Activated naive CD4-positive, alpha-beta T cell (primary cell): Measurements from ENCODE around the gene CSK.
A peak's percentile ranks its signal among the peaks of the same experiment; 100 is the strongest.
"Not testable (repeated sequence)": the region's sequence is repeated elsewhere in the genome, so short reads cannot be mapped to it uniquely, and the experiment has no call there.

Experiments
- DNase-seq, 4 experiments: peaks; one replicate each; lab custom pipeline; 2025; lab: John Stamatoyannopoulos, UW

The CSK gene

DNA sequence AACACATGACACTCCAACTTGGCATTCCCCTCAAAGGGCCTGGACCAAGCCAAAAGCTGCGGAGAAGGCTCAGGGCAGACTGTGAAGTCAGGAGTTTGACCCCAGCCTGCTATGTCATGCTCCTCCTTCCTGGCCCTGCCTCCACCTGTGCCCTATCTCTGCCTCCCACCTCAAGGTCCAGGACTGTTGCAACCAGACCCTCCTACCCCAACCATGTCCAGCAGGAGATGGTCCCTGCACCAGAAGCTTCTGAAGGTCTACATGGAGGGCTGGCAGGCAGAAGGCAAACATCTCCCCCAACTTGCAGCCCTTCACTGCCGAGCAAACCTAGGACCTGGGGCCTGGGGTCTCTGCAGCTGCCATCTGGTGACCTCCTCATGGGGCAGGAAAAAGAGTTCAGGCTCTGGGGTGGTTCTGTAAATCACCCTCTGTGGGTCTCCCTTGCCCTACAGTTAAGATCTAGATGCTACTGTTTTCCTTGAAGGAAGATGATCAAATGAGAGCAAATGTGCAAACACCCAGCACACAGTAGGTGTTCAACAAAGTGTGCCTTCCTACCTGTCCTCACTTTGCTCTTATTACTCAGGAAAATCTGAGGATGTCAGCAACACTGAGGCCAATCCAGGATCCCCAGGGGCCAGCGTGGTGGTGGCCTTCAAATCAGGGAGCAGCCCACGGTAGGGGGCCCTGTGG is 11.5 kb upstream of the CSK start:
- no peak for DNase-seq

DNA sequence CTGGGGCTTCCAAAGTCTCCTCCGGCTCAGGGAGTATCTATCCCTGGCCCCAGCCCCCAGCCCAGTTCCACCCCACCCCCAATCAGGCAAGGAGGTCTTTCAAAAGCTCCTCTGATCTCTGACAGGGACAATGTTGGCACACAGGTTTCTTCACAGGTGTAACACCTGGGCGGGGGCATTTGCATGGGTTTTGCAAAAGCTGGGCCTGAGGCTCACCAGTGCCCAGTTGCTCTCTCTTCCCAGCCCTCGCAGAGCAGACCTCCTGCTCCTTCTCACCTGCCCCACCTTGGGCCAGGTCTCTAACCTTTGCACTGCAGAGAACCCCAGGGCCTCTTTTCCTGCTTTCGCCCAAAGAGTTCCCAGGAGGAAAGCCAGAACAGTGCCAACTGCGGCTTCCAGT is 8.6 kb upstream of the CSK start:
- DNase-seq: no peak

DNA sequence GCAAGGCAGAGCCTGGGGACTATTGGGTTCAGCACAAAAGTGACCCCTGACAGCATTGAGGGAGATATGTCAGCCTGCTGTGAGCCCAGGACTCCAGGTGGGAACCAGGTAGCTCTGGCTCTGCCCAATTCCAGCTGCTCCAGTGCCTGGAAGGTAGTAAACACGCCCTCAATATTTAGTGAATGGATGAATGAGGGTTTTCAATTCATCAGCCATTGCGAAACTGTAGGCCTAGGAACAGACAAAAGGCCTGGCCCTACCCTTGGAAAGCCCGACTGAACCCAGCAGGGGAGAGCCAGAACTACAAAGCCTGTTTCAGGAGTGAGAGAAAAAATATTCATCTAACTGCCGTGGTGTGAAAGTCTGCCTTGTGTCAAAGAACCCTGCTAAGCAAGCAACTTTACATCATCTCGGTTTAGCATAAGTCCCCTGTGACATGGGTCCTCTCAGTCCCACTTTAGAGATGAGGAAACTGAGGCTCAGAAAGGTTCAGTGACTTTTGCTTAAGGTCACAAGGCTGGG is 8.1 kb upstream of the CSK start:
- no peak for DNase-seq

DNA sequence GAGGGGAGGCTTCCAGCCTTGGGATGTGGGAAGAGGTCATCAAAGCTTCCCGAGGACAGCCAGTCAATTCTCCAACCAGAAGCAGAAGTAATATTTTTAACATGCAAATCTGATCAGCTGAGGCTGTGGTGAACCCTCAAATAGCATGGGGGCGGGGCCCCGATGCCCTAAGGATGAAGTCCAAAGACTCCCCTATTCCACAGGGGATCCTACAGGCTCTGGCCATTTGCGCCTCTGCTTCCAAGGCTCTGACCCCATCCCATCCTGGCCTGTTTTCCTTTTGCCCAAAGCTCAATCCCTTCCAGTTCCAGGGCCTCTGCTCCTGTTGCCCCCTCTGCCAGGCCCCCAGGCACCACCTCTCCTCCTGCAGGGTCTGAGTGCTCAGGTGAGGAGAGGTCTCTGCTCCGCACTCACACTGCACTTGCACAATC is 6.7 kb upstream of the CSK start:
- no peak for DNase-seq

DNA sequence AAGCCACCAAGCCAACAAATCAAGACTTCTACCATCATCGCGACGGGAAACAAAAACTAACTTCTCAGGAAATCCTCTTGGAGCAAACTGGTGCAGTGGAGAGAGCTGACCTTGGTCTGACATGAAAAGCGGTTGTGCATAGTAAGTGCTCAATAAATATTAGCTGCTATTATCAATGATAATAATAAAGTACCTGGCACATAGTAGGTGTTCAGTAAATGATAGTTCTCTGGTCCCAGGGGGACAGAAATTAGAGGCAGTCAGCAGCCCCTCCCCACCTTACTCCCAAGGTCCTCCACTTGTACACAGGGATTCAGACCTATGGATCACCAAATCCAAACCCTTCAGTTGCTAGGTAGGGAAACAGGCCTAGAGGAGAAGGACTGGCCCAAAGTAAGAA is 6.0 kb upstream of the CSK start:
- no peak for DNase-seq

DNA sequence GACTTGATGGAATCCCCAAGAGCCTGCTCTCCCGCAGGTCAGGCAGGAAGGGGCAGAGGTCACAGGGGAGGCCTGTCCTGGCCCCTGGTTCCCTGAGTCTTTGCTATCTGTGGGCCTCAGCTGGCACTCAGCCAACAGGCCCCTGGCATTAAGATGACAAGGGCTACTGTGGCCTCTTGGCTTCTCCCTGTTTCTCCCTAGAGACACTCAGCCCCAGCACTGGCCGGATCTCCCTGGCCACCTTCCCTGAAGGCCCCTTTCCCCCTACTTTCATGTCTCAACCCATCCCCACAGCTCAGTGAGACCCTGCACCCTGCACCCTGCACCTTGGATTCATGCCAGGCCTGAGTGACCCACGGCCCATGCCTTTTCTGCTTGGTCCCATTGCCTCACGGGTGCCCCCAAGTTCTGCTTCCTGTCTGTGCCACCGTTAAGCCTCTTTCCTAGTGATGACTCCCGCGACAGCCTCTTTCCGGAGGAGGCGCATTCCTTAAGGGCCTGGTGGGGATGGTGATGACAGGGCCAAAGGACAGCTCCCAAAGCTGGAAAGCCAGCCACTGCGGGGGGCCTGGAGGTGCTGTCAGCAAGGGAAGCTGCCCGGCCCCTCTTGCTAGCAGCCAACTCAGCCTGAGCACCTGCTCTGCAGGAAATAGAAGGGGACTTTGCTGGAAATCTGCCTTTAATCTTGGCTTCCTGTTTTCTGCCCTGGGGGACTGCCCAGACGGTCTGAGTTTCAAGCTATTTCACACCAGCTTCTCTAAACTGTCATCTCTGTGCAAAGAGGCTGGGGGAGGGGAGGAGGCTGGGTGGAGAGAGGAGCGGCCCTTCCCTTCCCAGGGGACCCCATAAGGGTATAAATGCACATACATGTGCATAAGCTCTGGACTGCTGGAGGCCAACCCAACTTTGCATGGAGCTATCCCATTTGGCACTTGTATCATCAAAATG is 4.8 kb upstream of the CSK start:
- peak in 2 of 4 experiments; percentile 47 to 54 for DNase-seq

DNA sequence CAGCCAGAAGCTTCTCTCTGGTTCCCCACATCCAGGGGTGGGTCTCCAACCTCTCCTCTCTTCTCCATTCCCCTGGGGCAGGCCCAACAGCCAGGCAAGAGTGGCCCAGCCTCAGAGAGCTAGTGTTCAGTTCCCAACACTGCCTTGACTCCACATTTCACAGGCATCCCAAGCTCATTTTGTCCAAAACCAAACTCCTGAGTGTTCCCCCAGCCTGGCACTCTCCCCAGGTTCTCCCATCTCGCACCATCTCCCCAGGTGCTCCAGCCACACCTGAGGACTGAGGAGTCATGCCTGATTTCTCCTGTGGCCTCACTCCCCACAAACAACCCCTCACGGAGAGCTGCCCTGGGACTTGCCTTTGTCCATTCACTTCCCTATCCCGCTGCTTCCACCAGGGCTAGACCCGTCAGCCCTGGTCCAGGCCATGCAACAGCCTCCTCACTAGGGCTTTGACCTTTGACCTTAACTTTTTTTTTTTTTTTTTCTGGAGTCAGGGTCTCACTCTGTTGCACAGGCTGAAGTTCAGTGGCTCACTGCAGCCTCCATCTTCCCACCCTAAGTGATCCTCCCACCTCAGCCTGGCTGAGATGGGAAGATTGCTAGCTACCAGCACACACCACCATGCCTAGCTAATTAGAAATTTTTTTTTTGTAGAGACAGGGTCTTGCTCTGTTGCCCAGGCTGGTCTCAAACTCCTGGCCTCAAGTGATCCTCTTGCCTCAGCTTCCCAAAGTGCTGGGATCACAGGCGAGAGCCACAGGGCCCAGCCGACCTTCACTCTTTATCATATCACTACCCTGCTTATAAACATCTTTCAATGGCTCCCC is 3.9 kb upstream of the CSK start:
- DNase-seq: no peak

DNA sequence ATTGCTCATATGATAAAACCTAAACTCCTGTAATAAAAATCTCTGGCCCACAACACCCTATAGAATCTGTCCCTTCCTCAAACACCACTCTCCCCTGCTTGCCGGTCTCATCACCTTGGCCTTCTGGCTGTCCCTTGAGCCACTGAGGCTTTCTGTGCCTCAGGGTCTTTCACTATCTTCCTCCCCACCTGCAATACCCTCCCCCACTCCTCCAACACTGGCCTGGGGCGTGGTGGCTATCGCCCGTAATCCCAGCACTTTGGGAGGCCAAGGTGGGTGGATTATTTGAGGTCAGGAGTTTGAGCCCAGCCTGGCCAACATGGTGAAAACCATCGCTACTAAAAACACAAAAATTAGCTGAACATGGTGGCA is 3.3 kb upstream of the CSK start:
- no peak for DNase-seq

DNA sequence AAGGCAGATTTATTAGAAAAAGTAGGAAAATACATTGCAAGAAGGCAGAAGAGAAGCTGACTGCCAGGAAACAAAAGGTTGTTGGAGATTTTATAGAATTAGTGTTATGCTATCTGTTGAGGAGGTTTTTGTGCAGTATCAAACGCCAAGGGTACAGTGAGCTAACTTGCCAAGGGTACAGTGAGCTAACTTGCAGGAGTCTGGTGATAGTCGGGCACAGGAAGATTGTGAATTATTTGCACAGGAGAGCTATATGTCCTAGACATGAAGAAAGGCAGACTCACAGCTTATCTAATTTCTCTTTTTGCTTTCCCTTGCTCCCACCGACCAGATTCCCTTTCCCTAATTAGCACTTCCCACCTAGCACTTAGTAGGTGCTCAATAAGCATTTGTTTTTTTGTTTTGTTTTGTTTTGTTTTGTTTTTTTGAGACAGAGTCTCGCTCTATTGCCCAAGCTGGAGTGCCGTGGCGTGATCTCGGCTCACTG is 2.7 kb upstream of the CSK start:
- DNase-seq: no peak

DNA sequence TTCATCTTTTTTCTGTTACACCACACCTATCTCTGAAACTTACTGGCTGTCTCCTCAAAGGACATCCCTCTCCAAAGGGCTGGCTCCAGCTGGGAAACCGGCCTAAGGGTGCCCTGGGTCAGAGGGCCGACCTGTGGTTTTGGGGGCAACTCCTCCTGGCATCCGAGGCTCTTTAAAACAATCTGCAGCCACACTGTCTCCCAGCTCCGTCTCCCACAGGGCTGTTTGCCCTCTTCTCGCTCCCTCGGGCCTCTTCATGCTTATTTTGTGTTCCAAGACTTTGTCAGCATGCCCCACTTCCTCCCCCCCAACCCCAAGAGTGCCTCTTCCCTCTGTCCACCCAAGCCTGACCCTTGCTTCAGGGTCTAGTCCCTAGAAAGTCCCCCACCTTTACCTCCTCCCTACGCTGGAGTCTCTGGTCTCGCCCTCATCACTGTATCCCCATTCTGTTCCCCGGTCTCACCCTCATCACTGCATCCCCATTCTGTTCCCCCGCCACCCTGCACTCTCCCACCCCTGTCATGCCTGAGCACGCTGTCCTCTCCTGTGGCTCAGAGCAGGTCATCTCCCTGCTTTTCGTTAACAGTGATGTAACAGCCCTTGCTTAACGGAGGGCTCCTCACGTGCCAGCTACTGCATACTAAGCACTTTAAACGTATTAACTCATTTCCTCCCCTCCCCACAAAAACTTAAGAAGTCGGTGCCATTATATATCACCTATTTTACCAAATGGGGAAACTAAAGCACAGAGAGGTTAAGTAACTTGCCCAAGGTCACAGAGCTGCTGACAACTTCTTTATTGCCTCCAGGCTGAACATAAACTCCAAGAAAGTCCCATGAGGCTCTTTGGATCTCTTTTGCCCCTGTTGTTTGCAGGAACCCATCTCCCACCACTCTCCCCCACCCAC is 1.1 kb upstream of the CSK start:
- no peak for DNase-seq

DNA sequence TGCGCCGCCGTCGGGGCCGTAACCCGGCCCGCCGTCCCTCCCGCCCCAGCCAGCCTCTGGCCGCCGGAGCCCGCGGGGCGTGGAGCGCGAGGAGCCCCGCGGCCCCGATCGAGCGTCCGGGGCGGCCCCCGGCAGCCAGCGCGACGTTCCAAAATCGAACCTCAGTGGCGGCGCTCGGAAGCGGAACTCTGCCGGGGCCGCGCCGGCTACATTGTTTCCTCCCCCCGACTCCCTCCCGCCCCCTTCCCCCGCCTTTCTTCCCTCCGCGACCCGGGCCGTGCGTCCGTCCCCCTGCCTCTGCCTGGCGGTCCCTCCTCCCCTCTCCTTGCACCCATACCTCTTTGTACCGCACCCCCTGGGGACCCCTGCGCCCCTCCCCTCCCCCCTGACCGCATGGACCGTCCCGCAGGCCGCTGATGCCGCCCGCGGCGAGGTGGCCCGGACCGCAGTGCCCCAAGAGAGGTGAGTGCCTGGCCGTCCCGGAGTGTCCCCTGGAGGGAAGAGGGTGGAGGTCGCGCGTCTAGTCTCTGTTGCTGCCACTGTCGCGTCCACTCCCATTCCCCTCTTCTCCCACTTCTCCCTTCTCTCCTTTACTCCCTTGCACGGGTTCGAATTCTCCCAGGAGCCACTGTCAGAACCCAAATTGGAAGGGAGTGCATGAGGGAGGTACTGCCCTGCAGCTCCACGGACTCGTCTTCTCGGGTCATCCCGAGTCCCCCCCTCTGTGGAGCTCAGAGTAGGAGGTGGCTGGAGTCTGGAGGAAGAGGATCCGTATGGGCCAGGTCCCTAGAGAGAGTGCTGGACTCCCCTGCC is 585 bp downstream of the CSK start:
- peak in 3 of 4 experiments; percentile 34 to 70 (median 59) for DNase-seq

DNA sequence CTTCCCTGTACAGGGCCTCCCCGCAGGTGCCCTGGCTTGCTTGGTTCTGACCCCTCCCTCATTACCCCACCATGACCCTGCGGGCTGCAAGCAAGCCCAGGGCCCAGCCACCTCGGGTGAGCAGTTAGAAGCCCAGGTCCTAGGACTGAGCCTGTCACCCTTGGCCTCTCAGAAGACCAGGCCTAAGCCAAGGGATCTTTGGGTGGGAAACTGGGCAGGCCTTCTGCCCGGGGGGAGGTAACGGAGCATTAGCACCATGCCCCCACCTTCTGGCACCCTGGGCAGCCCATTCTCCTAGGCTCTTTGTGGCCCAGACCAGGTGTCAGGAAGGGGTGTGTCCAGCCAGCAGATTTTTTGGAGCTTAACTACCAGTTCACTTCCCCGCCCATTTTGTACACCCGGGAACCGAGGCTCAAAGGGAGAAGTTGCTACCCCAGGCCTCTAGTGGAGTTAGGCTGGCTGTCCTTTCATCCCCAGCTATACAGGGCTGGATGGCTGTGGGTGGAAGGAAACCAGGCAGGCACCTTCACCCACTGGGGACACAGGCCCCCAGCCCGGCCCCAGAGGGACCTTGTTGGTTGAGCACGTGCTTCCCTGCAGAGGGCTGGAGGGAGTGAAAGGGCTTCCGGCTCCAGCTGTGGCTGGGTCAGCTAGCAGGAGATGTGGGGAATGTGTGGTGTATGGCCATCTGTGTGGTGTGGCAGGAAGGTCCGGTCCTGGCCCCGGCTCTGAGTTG is 1.4 kb downstream of the CSK start:
- no peak for DNase-seq

DNA sequence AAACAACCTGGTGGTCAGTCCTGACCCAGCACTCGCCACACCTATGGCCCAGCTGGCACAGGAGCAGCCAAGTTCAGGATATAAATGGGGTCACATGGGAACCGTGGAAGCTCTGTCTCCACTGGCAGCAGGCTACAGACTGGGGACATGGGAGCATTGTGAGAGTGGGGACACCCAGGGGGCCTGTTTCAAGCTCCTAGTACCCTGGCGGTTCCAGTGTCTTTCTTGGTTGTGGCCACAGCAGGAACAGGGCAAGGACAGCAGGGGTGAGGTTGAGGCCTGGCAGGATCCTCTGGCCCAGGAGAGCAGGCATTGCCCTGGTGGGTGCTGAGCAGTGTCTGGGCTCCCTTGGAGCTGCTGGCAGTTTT is 1.9 kb downstream of the CSK start:
- no peak for DNase-seq

DNA sequence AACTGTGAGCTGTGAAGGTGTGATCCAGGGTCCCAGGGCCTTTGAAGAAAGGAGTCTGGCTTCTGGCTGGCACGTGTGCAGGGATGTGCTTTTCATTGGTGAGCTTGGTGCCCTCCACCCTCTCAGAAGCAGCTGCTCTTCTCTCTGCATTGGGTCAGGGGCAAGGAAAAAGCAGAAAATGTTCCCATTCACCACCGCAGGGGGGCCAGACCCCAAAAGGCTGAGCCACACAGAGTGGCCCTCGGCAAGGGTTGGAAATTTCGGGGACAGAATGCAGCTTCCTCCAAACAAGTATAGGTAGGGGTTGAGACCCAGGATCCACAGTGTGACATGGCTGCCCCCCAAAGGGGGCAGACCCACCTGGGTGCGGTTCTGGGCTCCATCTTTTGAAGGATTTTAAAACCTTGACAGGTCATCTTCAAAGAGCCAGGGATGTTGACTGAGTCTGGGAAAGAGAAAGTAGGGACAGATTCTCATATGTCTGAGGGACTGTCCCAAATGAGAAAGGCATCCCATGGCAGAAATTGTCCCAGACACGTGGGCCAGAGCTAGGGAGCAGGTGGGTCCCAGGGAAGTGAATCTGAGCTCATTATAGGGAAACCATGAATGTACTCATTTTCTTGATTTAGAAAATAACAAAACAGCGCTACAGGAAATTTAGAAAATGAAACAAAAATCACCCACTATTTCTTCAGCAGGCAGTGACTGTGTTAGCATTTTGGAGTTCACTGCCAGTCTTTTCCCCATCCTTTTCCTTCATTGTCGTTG is 2.7 kb downstream of the CSK start:
- DNase-seq: no peak

DNA sequence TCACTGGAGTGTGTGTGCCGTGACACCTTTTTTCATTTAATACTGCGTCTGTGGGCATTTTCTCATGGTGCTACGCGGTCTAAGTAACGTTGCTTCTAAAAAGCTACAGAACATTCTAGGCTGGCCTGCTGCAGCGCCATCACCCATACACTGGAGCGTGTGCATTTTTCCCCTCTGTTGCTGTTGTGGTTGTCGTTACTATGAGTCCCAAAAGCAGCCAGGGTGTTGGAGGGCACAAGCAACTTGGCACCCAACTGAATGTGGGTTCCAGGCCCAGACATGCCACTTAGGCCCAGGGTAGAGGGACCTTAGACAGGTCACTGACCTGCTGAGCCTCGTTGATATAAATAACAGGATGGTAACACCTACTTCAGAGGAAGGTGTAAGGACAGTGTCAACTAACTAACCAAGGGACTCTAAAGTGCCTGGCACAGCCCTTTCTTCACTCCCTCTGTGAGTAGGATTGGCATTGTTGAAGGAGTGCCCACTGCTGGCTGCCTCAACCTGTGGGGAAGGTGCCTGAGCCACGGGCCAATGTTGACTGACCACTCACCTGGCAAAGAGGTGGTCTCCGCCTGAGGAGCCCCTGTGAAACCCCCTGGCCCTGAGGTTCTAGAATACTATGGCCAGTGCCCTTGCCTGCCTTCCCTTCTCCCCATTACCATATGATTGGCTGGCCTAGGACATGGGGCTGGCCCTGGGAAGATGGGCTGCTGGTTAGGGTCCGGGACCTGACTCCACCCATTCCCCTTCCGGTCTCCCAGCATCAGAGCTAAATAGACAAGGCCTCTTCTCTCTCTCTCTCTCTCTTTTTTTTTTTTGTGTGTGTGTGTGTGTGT is 3.5 kb downstream of the CSK start:
- DNase-seq: no peak

DNA sequence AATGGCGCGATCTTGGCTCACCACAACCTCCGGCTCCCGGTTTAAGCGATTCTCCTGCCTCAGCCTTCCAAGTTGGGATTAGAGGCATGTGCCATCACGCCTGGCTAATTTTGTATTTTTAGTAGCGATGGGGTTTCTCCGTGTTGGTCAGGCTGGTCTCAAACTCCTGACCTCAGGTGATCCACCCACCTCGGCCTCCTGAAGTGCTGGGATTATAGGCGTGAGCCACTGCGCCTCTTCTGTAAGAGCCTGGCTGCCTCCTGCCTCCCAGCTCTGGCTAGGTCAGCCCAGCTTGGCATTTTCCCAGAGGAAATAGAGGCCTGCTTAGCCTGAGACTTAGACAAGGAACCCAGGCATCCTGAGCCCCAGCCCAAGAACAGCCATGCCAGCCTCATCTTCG is 4.2 kb downstream of the CSK start:
- DNase-seq: not testable (repeated sequence)

DNA sequence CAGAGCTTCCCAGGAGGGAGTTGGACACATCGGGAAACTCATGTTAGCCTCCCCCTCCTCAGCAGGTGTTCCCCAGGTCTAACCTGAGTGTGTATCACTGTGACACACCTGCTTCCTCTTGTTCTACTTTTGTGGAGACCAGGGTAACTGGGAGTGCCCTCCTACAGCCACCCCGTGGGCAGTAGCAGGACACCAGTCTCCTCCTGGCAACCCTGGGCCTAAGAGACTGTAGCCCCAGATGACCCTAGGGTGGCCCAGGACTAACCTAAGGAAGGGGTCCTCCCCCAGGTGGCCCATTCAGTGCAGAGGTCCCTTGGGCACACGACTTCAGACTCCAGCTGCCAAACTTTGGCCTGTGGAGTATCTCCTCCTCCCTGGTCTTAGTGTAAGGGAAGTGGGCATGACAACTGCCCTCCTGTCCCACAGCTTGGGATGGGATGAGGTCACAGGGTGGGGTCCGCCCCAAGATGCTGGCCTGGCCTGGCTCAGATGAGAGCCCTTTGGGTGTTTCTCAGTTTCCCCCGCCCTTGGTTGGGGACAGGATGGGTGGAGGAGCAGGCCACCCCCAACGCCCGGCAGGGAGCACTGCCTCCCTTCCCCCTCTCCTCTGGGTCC is 4.8 kb downstream of the CSK start:
- DNase-seq: no peak
